Activated B cell treated with CpG ODN at 0.5 μM for 24 hours (primary cell): ENCODE measurements around the gene R3HDM4. TPM values are rescaled to one million over a fixed set of nuclear protein-coding genes. Genes with fewer than 3 reads are reported as not detected.

Source experiments
- ATAC-seq: fragments of 200-7000 bp; cut with Tn5 transposase; one replicate; pipeline ENCODE4 v1.10.0; 2021; ENCODE audit warnings: low read depth, mild to moderate bottlenecking, moderate library complexity
- CTCF ChIA-PET: fragments of 350-600 bp; sonication (Branson Sonifier 250); formaldehyde crosslinking; loops from one replicate; lab custom pipeline; 2021; ENCODE audit warnings: antibody characterized with exemption; lab: Charles Lee
- POLR2A ChIA-PET: fragments of 350-600 bp; sonication (Branson Sonifier 250); formaldehyde crosslinking; loops from one replicate; lab custom pipeline; 2021; ENCODE audit warnings: antibody characterized with exemption; lab: Charles Lee
- DNase-seq: peaks from one replicate; pipeline ENCODE4 v3.0.0; 2022
- H3K27ac Mint-ChIP-seq: one replicate; pipeline ENCODE4 v1.8.0; 2020; ENCODE audit warnings: mixed read lengths
- H3K27me3 Mint-ChIP-seq: one replicate; pipeline ENCODE4 v1.8.0; 2021; ENCODE audit warnings: mixed read lengths
- H3K36me3 Mint-ChIP-seq: one replicate; pipeline ENCODE4 v1.8.0; 2021; ENCODE audit warnings: low read depth, mixed read lengths
- H3K4me1 Mint-ChIP-seq: one replicate; pipeline ENCODE4 v1.8.0; 2021; ENCODE audit warnings: mixed read lengths
- H3K4me3 Mint-ChIP-seq: one replicate; pipeline ENCODE4 v1.8.0; 2020; ENCODE audit warnings: mild to moderate bottlenecking, mixed read lengths
- H3K9me3 Mint-ChIP-seq: one replicate; pipeline ENCODE4 v1.8.0; 2020; ENCODE audit warnings: mixed read lengths
- intact Hi-C: fragments of 100-400 bp; cut with micrococcal nuclease; formaldehyde crosslinking; loops from one replicate; pipeline ENCODE4 v1.15.1; 2024
- total RNA-seq: library from RNA; stranded (reverse); gene quantifications from 2 replicates; pipeline ENCODE4 v1.2.3, GENCODE V29; 2022
- TF ChIP-seq, protein P1 (sequence below): fragments of 200-600 bp; IDR thresholded peaks from one replicate; pipeline ENCODE4 v1.8.0; 2022; ENCODE audit warnings: antibody characterized with exemption, mild to moderate bottlenecking

Gene R3HDM4
- total RNA-seq, 1 donor from 2014 or later = 189 TPM

DNA sequence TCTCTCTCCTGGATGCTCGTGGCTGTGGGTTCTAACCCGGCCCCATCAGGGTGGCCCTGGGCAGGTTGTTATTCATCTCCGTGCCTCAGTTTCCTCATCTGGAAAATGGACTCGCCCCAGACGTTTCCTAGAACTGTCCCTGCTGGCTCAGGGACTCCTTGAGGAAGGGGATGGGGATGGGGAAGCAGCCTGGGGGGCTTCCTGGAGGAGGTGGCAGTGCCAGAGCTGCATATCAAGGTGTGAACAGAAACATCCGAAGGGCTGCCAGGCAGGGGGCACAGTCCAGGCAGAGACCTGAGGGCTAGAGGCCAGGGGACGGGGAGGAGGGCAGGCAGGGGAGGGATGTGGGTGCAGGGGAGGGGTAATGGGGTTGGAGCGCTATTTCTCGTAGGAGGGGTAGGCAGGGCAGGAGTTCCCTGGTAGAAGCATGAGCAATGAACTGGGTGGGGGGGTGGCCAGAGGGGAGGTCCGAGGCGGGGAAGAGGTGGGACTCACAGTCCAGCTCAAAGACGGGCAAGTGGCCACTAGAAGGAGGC, 64.6 kb downstream of the R3HDM4 start:
- TF ChIP-seq, protein P1, sequence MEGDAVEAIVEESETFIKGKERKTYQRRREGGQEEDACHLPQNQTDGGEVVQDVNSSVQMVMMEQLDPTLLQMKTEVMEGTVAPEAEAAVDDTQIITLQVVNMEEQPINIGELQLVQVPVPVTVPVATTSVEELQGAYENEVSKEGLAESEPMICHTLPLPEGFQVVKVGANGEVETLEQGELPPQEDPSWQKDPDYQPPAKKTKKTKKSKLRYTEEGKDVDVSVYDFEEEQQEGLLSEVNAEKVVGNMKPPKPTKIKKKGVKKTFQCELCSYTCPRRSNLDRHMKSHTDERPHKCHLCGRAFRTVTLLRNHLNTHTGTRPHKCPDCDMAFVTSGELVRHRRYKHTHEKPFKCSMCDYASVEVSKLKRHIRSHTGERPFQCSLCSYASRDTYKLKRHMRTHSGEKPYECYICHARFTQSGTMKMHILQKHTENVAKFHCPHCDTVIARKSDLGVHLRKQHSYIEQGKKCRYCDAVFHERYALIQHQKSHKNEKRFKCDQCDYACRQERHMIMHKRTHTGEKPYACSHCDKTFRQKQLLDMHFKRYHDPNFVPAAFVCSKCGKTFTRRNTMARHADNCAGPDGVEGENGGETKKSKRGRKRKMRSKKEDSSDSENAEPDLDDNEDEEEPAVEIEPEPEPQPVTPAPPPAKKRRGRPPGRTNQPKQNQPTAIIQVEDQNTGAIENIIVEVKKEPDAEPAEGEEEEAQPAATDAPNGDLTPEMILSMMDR = no peak
- Mint-ChIP-seq H3K27me3 (peaks cover 43% of the 10 kb centered on the region), H3K4me3 (no peak overlapping the region), H3K27ac (no peak overlapping the region), H3K36me3 (no peaks in the 10 kb centered on the region), H3K4me1 (peaks cover 11% of the 10 kb centered on the region), H3K9me3 (no peaks in the 10 kb centered on the region)
- ChIA-PET POLR2A (no interaction called here), CTCF (no interaction called here)
- DNase-seq = no peak
- intact Hi-C loops = no loop called here
- ATAC-seq = no peak

Other genes starting within 250 kb of the R3HDM4 start
- 2.1 and 2.2 TPM in 2 replicates for gene FSTL3, start 236.8 kb downstream of the R3HDM4 start, total RNA-seq
- gene PRSS57, start 217.8 kb downstream of the R3HDM4 start, total RNA-seq = not detected in 2 replicates
- not detected in 2 replicates for gene PALM, start 204.3 kb downstream of the R3HDM4 start, total RNA-seq
- not detected in 2 replicates for gene MISP, start 162.1 kb downstream of the R3HDM4 start, total RNA-seq
- 404 and 417 TPM in 2 replicates for gene PTBP1, start 115.8 kb downstream of the R3HDM4 start, total RNA-seq
- not detected in 2 replicates for gene PLPPR3, start 91.3 kb downstream of the R3HDM4 start, total RNA-seq
- 0.20 and 1.3 TPM in 2 replicates for gene AZU1, start 85.4 kb downstream of the R3HDM4 start, total RNA-seq
- gene PRTN3, start 72.2 kb downstream of the R3HDM4 start, total RNA-seq = not detected in 2 replicates
- not detected in 2 replicates for gene ELANE, start 60.9 kb downstream of the R3HDM4 start, total RNA-seq
- gene CFD, start 53.6 kb downstream of the R3HDM4 start, total RNA-seq = 0.54 TPM in 1 of 2 replicates, not detected in the other
- 76.1 and 79.3 TPM in 2 replicates for gene MED16, start 20.0 kb downstream of the R3HDM4 start, total RNA-seq
- not detected in 2 replicates for gene RNU6-9, start 19.7 kb downstream of the R3HDM4 start, total RNA-seq
- gene KISS1R, start 4.1 kb upstream of the R3HDM4 start, total RNA-seq = 0.49 TPM in 2 replicates
- gene ARID3A, start 12.8 kb upstream of the R3HDM4 start, total RNA-seq = 67.7 and 74.9 TPM in 2 replicates
- gene WDR18, start 71.1 kb upstream of the R3HDM4 start, total RNA-seq = 66.5 and 84.7 TPM in 2 replicates
- 0.11 TPM in 1 of 2 replicates, not detected in the other for gene GRIN3B, start 87.2 kb upstream of the R3HDM4 start, total RNA-seq
- 223 and 257 TPM in 2 replicates for gene TMEM259, start 107.9 kb upstream of the R3HDM4 start, total RNA-seq
- not detected in 2 replicates for gene RNU6-2, start 108.3 kb upstream of the R3HDM4 start, total RNA-seq
- 352 and 371 TPM in 2 replicates for gene CNN2, start 113.4 kb upstream of the R3HDM4 start, total RNA-seq
- 164 and 188 TPM in 2 replicates for gene ABCA7, start 126.9 kb upstream of the R3HDM4 start, total RNA-seq
- 266 and 312 TPM in 2 replicates for gene ARHGAP45, start 153.9 kb upstream of the R3HDM4 start, total RNA-seq
- gene POLR2E, start 182.2 kb upstream of the R3HDM4 start, total RNA-seq = 173 and 184 TPM in 2 replicates
- gene GPX4, start 190.8 kb upstream of the R3HDM4 start, total RNA-seq = 213 and 218 TPM in 2 replicates